Neural cell (in vitro differentiated cells): ENCODE measurements around the gene PTPRO. TPM values are rescaled to one million over a fixed set of nuclear protein-coding genes. Genes with fewer than 3 reads are reported as not detected.

Source experiments
- H2AFZ ChIP-seq: fragments of 200-600, 300-800 bp; sonication (generic), shearing (Covaris generic); 2 replicates; pipeline ENCODE4 v1.6.0; 2014; ENCODE audit warnings: low read depth, mild to moderate bottlenecking, antibody characterized with exemption, low read length, moderate library complexity
- H3F3A ChIP-seq: fragments of 200-600 bp; shearing (Covaris generic); 2 replicates; pipeline ENCODE4 v1.6.1; 2016; ENCODE audit warnings: mild to moderate bottlenecking, moderate library complexity, mixed read lengths, antibody characterized with exemption, low read length; ENCODE audit not compliant: insufficient read depth, poor library complexity, severe bottlenecking
- H3K27ac ChIP-seq: fragments of 200-600, 300-800 bp; sonication (generic), shearing (Covaris generic); 2 replicates; pipeline ENCODE4 v1.5.1; 2014; ENCODE audit warnings: mild to moderate bottlenecking, low read length, moderate library complexity
- H3K27me3 ChIP-seq: fragments of 300-800, 200-600 bp; sonication (generic), shearing (Covaris generic); 2 replicates; pipeline ENCODE4 v1.6.0; 2014; ENCODE audit warnings: mild to moderate bottlenecking, low read depth, low read length, moderate library complexity; ENCODE audit not compliant: insufficient read depth
- H3K36me3 ChIP-seq: fragments of 300-800, 200-600 bp; sonication (generic), shearing (Covaris generic); 2 replicates; pipeline ENCODE4 v1.5.1; 2014; ENCODE audit warnings: mild to moderate bottlenecking, antibody characterized with exemption, low read length, moderate library complexity; ENCODE audit not compliant: insufficient read depth
- H3K4me2 ChIP-seq: fragments of 300-800, 200-600 bp; sonication (generic), shearing (Covaris generic); 2 replicates; pipeline ENCODE4 v1.6.0; 2014; ENCODE audit warnings: mild to moderate bottlenecking, low read length
- H3K4me3 ChIP-seq: fragments of 300-800, 200-600 bp; sonication (generic), shearing (Covaris generic); 2 replicates; pipeline ENCODE4 v1.5.1; 2014; ENCODE audit warnings: mild to moderate bottlenecking, low read length, moderate library complexity
- H3K79me2 ChIP-seq: fragments of 200-600 bp; shearing (Covaris generic); replicated peaks from 2 replicates; pipeline ENCODE4 v1.6.0; 2014; ENCODE audit warnings: mild to moderate bottlenecking, low read length, moderate library complexity; ENCODE audit not compliant: insufficient read depth
- H3K9ac ChIP-seq: fragments of 300-800, 200-600 bp; sonication (generic), shearing (Covaris generic); 2 replicates; pipeline ENCODE4 v1.6.1; 2016; ENCODE audit warnings: mild to moderate bottlenecking, low read length, mixed read lengths
- H3K9me2 ChIP-seq: fragments of 200-600 bp; shearing (Covaris generic); 2 replicates; pipeline ENCODE4 v1.6.1; 2016; ENCODE audit warnings: mild to moderate bottlenecking, low read length, mixed read lengths; ENCODE audit not compliant: insufficient read depth
- H3K9me3 ChIP-seq: fragments of 200-600, 300-800 bp; sonication (generic), shearing (Covaris generic); 2 replicates; pipeline ENCODE4 v1.6.1; 2016; ENCODE audit warnings: mild to moderate bottlenecking, mixed run types, low read length, moderate library complexity, mixed read lengths
- H4K20me1 ChIP-seq: fragments of 200-600 bp; shearing (Covaris generic); 2 replicates; pipeline ENCODE4 v1.6.1; 2016; ENCODE audit warnings: mild to moderate bottlenecking, mixed run types; ENCODE audit not compliant: insufficient read depth
- CTCF ChIP-seq: fragments of 450-650 bp; IDR thresholded peaks from 2 replicates; pipeline ENCODE4 v1.5.1; 2014; ENCODE audit warnings: antibody characterized with exemption, mild to moderate bottlenecking, moderate library complexity; ENCODE audit not compliant: poor library complexity, severe bottlenecking
- EP300 ChIP-seq: fragments of 450-650 bp; conservative IDR thresholded peaks from 2 replicates; pipeline ENCODE4 v1.6.1; 2014; ENCODE audit warnings: antibody characterized with exemption, mild to moderate bottlenecking, moderate library complexity; ENCODE audit not compliant: poor library complexity, severe bottlenecking
- EZH2 ChIP-seq: fragments of 200-600, 300-800 bp; shearing (Covaris generic), sonication (generic); IDR thresholded peaks from 2 replicates; pipeline ENCODE4 v1.6.1; 2014; ENCODE audit warnings: antibody characterized with exemption, low read length, borderline replicate concordance, mild to moderate bottlenecking; ENCODE audit not compliant: insufficient read depth, poor library complexity, severe bottlenecking
- MXI1 ChIP-seq: fragments of 450-650 bp; conservative IDR thresholded peaks from 2 replicates; pipeline ENCODE4 v1.6.1; 2014; ENCODE audit warnings: antibody characterized with exemption, mild to moderate bottlenecking; ENCODE audit not compliant: poor library complexity, severe bottlenecking
- POLR2AphosphoS5 ChIP-seq: IDR thresholded peaks from 2 replicates; pipeline ENCODE4 v1.6.1; 2012
- RAD21 ChIP-seq: fragments of 450-650 bp; conservative IDR thresholded peaks from 2 replicates; pipeline ENCODE4 v1.6.1; 2014; ENCODE audit warnings: antibody characterized with exemption, mild to moderate bottlenecking, moderate library complexity
- REST ChIP-seq: IDR thresholded peaks from 2 replicates; pipeline ENCODE4 v1.6.1; 2012; ENCODE audit warnings: borderline replicate concordance
- SMC3 ChIP-seq: fragments of 450-650 bp; conservative IDR thresholded peaks from 2 replicates; pipeline ENCODE4 v1.6.1; 2014; ENCODE audit warnings: antibody characterized with exemption, mild to moderate bottlenecking, moderate library complexity; ENCODE audit not compliant: poor library complexity
- TAF1 ChIP-seq: IDR thresholded peaks from 2 replicates; pipeline ENCODE4 v1.6.1; 2012; ENCODE audit warnings: low read depth
- polyA plus RNA-seq: library from polyadenylated mRNA; depleted of rRNA; stranded (reverse); fragments of >200 nt; gene quantifications from 2 replicates; pipeline ENCODE4 v1.2.3, GENCODE V29; 2014

PTPRO gene
- polyA plus RNA-seq, 1 donor from 2014 or later: 124 TPM

- Histone ChIP-seq H4K20me1 (no peaks in the 10 kb centered on the region), H3K36me3 (no peaks in the 10 kb centered on the region), H3K4me3 (no peak overlapping the region), H3K79me2 (no peaks in the 10 kb centered on the region), H3K9me3 (no peaks in the 10 kb centered on the region), H3K27me3 (no peaks in the 10 kb centered on the region), H3K4me2 (no peak overlapping the region), H3K27ac (no peak overlapping the region), H2AFZ (no peak overlapping the region), H3K9ac (no peak overlapping the region), H3K9me2 (no peaks in the 10 kb centered on the region), H3F3A (no peaks in the 10 kb centered on the region)
- no peak for TF ChIP-seq REST
Measured at GRCh38 chr12:15364221-15365160, 42.2 kb downstream of the PTPRO start.

GRCh38 chr12:15368812-15369211, 46.5 kb downstream of the PTPRO start:
- Histone ChIP-seq H3K27ac (no peak overlapping the region), H3F3A (no peaks in the 10 kb centered on the region), H2AFZ (no peak overlapping the region), H3K9me2 (no peaks in the 10 kb centered on the region), H3K79me2 (no peaks in the 10 kb centered on the region), H3K27me3 (no peaks in the 10 kb centered on the region), H3K4me2 (no peak overlapping the region), H3K36me3 (no peaks in the 10 kb centered on the region), H4K20me1 (no peaks in the 10 kb centered on the region), H3K4me3 (no peak overlapping the region), H3K9me3 (no peaks in the 10 kb centered on the region), H3K9ac (no peak overlapping the region)
- TF ChIP-seq RAD21 (no peak), POLR2AphosphoS5 (no peak), TAF1 (no peak), MXI1 (no peak), REST (no peak), EP300 (no peak), SMC3 (no peak), CTCF (no peak), EZH2 (no peak)
